CD14-positive monocyte (primary cell): ENCODE results near the gene UQCRQ. TPM values are rescaled to one million over a fixed set of nuclear protein-coding genes. Genes with fewer than 3 reads are reported as not detected.

Experiments used
- DNase-seq, 3 donors: peaks; one replicate each; pipeline ENCODE4 v3.0.0-alpha.2; 2011 to 2022
- H2AFZ ChIP-seq: 2 replicates; pipeline ENCODE4 v1.6.0; 2012; ENCODE audit warnings: mild to moderate bottlenecking, low read depth, low read length, inconsistent platforms; ENCODE audit not compliant: insufficient read depth, poor library complexity, severe bottlenecking
- H3K27ac ChIP-seq, 2 donors: 1 replicate in 1 of 2; 2 replicates in 1 of 2; pipeline ENCODE4 v1.5.1; 2012 to 2013; ENCODE audit warnings: low read length in 2 of 2, control low read depth in 1 of 2, inconsistent platforms in 1 of 2, low read depth in 1 of 2, mild to moderate bottlenecking in 1 of 2
- H3K27me3 ChIP-seq, 2 donors: one replicate each; pipeline versions ENCODE4 v1.6.0 to v1.6.1; 2011 to 2013; ENCODE audit warnings: low read length in 2 of 2; ENCODE audit not compliant: control insufficient read depth in 2 of 2, insufficient read depth in 2 of 2
- H3K36me3 ChIP-seq, 2 donors: replicated peaks in 1 of 2; 1 replicate in 1 of 2; 2 replicates in 1 of 2; pipeline versions ENCODE4 v1.5.1 to v1.6.1; 2012 to 2013; ENCODE audit warnings: low read length in 2 of 2, control low read depth in 1 of 2, inconsistent platforms in 1 of 2, mild to moderate bottlenecking in 1 of 2; ENCODE audit not compliant: insufficient read depth in 2 of 2, control insufficient read depth in 1 of 2
- H3K4me1 ChIP-seq, 2 donors: 1 replicate in 1 of 2; 2 replicates in 1 of 2; pipeline versions ENCODE4 v1.5.1 to v1.6.1; 2012 to 2013; ENCODE audit warnings: low read length in 2 of 2, control low read depth in 1 of 2, inconsistent platforms in 1 of 2, mild to moderate bottlenecking in 1 of 2, moderate library complexity in 1 of 2; ENCODE audit not compliant: insufficient read depth in 2 of 2, control insufficient read depth in 1 of 2
- H3K4me2 ChIP-seq: replicated peaks from 2 replicates; pipeline ENCODE3; 2012; ENCODE audit warnings: low read length, moderate library complexity, mild to moderate bottlenecking; ENCODE audit not compliant: poor library complexity, severe bottlenecking; ENCODE audit errors: extremely low read depth
- H3K4me3 ChIP-seq, 3 experiments: fragments of 200-600 bp in 1 of 3; sonication (generic) in 1 of 3; replicated peaks in 1 of 3; 1 replicate in 2 of 3; 2 replicates in 1 of 3; pipeline ENCODE4 v1.5.1; 2011 to 2013; ENCODE audit warnings: low read length in 3 of 3, mild to moderate bottlenecking in 3 of 3, control low read depth in 2 of 3, low read depth in 2 of 3, inconsistent platforms in 1 of 3, moderate library complexity in 1 of 3
- H3K79me2 ChIP-seq: 2 replicates; pipeline ENCODE4 v1.6.0; 2012; ENCODE audit warnings: mild to moderate bottlenecking, control low read depth, inconsistent platforms, low read length, moderate library complexity; ENCODE audit not compliant: insufficient read depth
- H3K9ac ChIP-seq: 2 replicates; pipeline ENCODE4 v1.6.0; 2017; ENCODE audit warnings: low read length, mild to moderate bottlenecking; ENCODE audit not compliant: insufficient read depth, poor library complexity, severe bottlenecking
- H3K9me3 ChIP-seq, 2 donors: replicated peaks in 1 of 2; 1 replicate in 1 of 2; 2 replicates in 1 of 2; pipeline versions ENCODE4 v1.5.1 to v1.6.1; 2012 to 2013; ENCODE audit warnings: low read length in 2 of 2, control low read depth in 1 of 2; ENCODE audit not compliant: control insufficient read depth in 1 of 2, insufficient read depth in 1 of 2
- H4K20me1 ChIP-seq: 2 replicates; pipeline ENCODE4 v1.6.0; 2012; ENCODE audit warnings: mild to moderate bottlenecking, low read length, control low read depth, moderate library complexity; ENCODE audit not compliant: insufficient read depth
- H3K27ac Mint-ChIP-seq, 7 donors: one replicate each; pipeline ENCODE4 v1.8.0; 2020; ENCODE audit warnings: mild to moderate bottlenecking in 7 of 7, mixed read lengths in 7 of 7, moderate library complexity in 6 of 7, inconsistent platforms in 2 of 7
- H3K27me3 Mint-ChIP-seq, 3 donors: one replicate each; pipeline ENCODE4 v1.8.0; 2021 to 2022; ENCODE audit warnings: low read depth in 3 of 3, mild to moderate bottlenecking in 3 of 3, mixed read lengths in 3 of 3, moderate library complexity in 3 of 3, inconsistent platforms in 1 of 3
- H3K36me3 Mint-ChIP-seq, 2 donors: one replicate each; pipeline ENCODE4 v1.8.0; 2020; ENCODE audit warnings: mixed read lengths in 2 of 2, inconsistent platforms in 1 of 2, mild to moderate bottlenecking in 1 of 2
- H3K4me1 Mint-ChIP-seq: one replicate; pipeline ENCODE4 v1.8.0; 2020; ENCODE audit warnings: mild to moderate bottlenecking, mixed read lengths
- H3K4me3 Mint-ChIP-seq, 2 donors: one replicate each; pipeline ENCODE4 v1.8.0; 2020; ENCODE audit warnings: mild to moderate bottlenecking in 2 of 2, mixed read lengths in 2 of 2, moderate library complexity in 1 of 2
- H3K9me3 Mint-ChIP-seq, 7 donors: one replicate each; pipeline ENCODE4 v1.8.0; 2020 to 2022; ENCODE audit warnings: mixed read lengths in 7 of 7, mild to moderate bottlenecking in 6 of 7, moderate library complexity in 6 of 7, inconsistent platforms in 2 of 7
- WGBS: methylation state at CpG from one replicate; pipeline ENCODE4 v1.1.5; 2013; ENCODE audit warnings: missing lambda C conversion rate; ENCODE audit not compliant: insufficient coverage; 5-methylcytosine and 5-hydroxymethylcytosine counted together
- intact Hi-C, 2 donors: fragments of 100-400 bp; cut with micrococcal nuclease; formaldehyde crosslinking; loops; one replicate each; pipeline versions ENCODE4 v1.15.0 to v1.15.1; 2023
- polyA plus RNA-seq, 3 donors: library from polyadenylated mRNA; depleted of rRNA in 1 of 3; unstranded in 2 of 3; stranded (reverse) in 1 of 3; fragments of 300-500 nt in 2 of 3; fragments of >200 nt in 1 of 3; fragmentation: Illumina TruSeq in 2 of 3; gene quantifications; 1 replicate in 2 of 3; 2 replicates in 1 of 3; pipeline ENCODE4 v1.2.3, GENCODE V29; 2012 to 2021
- TF ChIP-seq, protein P1 (sequence below): fragments of 200-600 bp; IDR thresholded peaks from one replicate; pipeline ENCODE4 v1.8.0; 2022; ENCODE audit warnings: antibody characterized with exemption, mild to moderate bottlenecking

UQCRQ gene
- polyA plus RNA-seq, 3 donors: 81.6 to 880 (median 879) TPM

GRCh38 chr5:132895719-132896305 lies 29.4 kb downstream of the UQCRQ start:
- Histone ChIP-seq H3K4me2 (no peak overlapping the region), H3K9ac (no peak overlapping the region), H3K27ac (no peak overlapping the region), H4K20me1 (peaks cover 5% of the 10 kb centered on the region), H3K4me1 (no peaks in the 10 kb centered on the region), H3K4me3 (no peak overlapping the region), H3K9me3 (no peaks in the 10 kb centered on the region), H3K36me3 (peaks cover 89 to 97% of the 10 kb centered on the region in 2 donors), H3K79me2 (no peaks in the 10 kb centered on the region), H3K27me3 (no peaks in the 10 kb centered on the region), H2AFZ (no peak overlapping the region)
- TF ChIP-seq, protein P1, sequence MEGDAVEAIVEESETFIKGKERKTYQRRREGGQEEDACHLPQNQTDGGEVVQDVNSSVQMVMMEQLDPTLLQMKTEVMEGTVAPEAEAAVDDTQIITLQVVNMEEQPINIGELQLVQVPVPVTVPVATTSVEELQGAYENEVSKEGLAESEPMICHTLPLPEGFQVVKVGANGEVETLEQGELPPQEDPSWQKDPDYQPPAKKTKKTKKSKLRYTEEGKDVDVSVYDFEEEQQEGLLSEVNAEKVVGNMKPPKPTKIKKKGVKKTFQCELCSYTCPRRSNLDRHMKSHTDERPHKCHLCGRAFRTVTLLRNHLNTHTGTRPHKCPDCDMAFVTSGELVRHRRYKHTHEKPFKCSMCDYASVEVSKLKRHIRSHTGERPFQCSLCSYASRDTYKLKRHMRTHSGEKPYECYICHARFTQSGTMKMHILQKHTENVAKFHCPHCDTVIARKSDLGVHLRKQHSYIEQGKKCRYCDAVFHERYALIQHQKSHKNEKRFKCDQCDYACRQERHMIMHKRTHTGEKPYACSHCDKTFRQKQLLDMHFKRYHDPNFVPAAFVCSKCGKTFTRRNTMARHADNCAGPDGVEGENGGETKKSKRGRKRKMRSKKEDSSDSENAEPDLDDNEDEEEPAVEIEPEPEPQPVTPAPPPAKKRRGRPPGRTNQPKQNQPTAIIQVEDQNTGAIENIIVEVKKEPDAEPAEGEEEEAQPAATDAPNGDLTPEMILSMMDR: no peak
- H3K27ac Mint-ChIP-seq: no peak overlapping the region
- intact Hi-C loops: no loop called here
- H3K4me3 Mint-ChIP-seq: no peak overlapping the region
- peaks cover 75 to 83% of the 10 kb centered on the region in 2 donors for H3K36me3 Mint-ChIP-seq
- no peak for DNase-seq
- H3K9me3 Mint-ChIP-seq: no peaks in the 10 kb centered on the region
- H3K4me1 Mint-ChIP-seq: no peaks in the 10 kb centered on the region
- WGBS: 100% methylated on average over 2 of the region's 4 CpGs
- no peaks in the 10 kb centered on the region for H3K27me3 Mint-ChIP-seq

GRCh38 chr5:132896685-132897084 lies 30.2 kb downstream of the UQCRQ start:
- DNase-seq: no peak
- Histone ChIP-seq H4K20me1 (peaks cover 5% of the 10 kb centered on the region), H2AFZ (no peak overlapping the region), H3K9ac (no peak overlapping the region), H3K27me3 (no peaks in the 10 kb centered on the region), H3K27ac (no peak overlapping the region), H3K79me2 (no peaks in the 10 kb centered on the region), H3K36me3 (peaks cover 88 to 99% of the 10 kb centered on the region in 2 donors), H3K9me3 (no peaks in the 10 kb centered on the region), H3K4me2 (no peak overlapping the region), H3K4me3 (no peak overlapping the region), H3K4me1 (no peaks in the 10 kb centered on the region)
- intact Hi-C loops: no loop called here
- TF ChIP-seq, protein P1: no peak
- H3K4me3 Mint-ChIP-seq: no peak overlapping the region
- WGBS: 100% methylated on average over 2 of the region's 7 CpGs
- no peaks in the 10 kb centered on the region for H3K27me3 Mint-ChIP-seq
- H3K9me3 Mint-ChIP-seq: no peaks in the 10 kb centered on the region
- no peaks in the 10 kb centered on the region for H3K4me1 Mint-ChIP-seq
- H3K27ac Mint-ChIP-seq: peak overlapping the region in 2 of 7 donors; percentile 2 to 27
- peaks cover 80 to 84% of the 10 kb centered on the region in 2 donors for H3K36me3 Mint-ChIP-seq
